ENCODE measurements around the gene CD226. TPM values are rescaled to one million over a fixed set of nuclear protein-coding genes. Genes with fewer than 3 reads are reported as not detected.

CD226 gene
- total RNA-seq = 0.32 and 1.0 TPM in 2 replicates

GRCh38 chr18:69947361-69948133, at the start of gene CD226:
Gene CD226, minus strand, starts transcription at chr18:69947873. Its CDS starts 467 bp downstream, at chr18:69947406.

All from bladder microvascular endothelial cell (primary cell).